Activated T-cell treated with anti-CD3 and anti-CD28 coated beads, Interleukin-2, amount 50 U/mL, for 4 hours (primary cell): ENCODE measurements around the gene HOXB6. TPM values are rescaled to one million over a fixed set of nuclear protein-coding genes. Genes with fewer than 3 reads are reported as not detected.
A peak's percentile ranks its signal among the peaks of the same experiment; 100 is the strongest.

Source experiments
- ATAC-seq, 2 donors: fragments of 200-7000 bp; cut with Tn5 transposase; one replicate each; pipeline ENCODE4 v1.10.0; 2021
- DNase-seq: peaks from one replicate; pipeline ENCODE4 v3.0.0-alpha.2; 2020
- H3K27me3 Mint-ChIP-seq: one replicate; pipeline ENCODE4 v1.8.0; 2021; ENCODE audit warnings: low read depth, mixed read lengths
- H3K36me3 Mint-ChIP-seq: one replicate; pipeline ENCODE4 v1.8.0; 2022; ENCODE audit warnings: mixed read lengths; ENCODE audit not compliant: insufficient read depth
- H3K4me1 Mint-ChIP-seq: one replicate; pipeline ENCODE4 v1.8.0; 2021; ENCODE audit warnings: low read depth, mixed read lengths
- H3K4me3 Mint-ChIP-seq: one replicate; pipeline ENCODE4 v1.8.0; 2021; ENCODE audit warnings: mild to moderate bottlenecking, moderate library complexity, mixed read lengths
- H3K9me3 Mint-ChIP-seq: one replicate; pipeline ENCODE4 v1.8.0; 2021; ENCODE audit warnings: mixed read lengths
- total RNA-seq, 3 donors: library from RNA; stranded (reverse); gene quantifications; one replicate each; pipeline ENCODE4 v1.2.1, GENCODE V29; 2021

The HOXB6 gene
- total RNA-seq, 3 donors from 2014 or later = 0.24 to 0.27 TPM; not detected in 1

GRCh38 chr17:48619826-48620449 is 15.2 kb upstream of the HOXB6 start:
- Mint-ChIP-seq H3K27me3 (peaks cover 93% of the 10 kb centered on the region), H3K9me3 (no peaks in the 10 kb centered on the region), H3K4me1 (peaks cover 31% of the 10 kb centered on the region), H3K4me3 (no peak overlapping the region), H3K36me3 (no peaks in the 10 kb centered on the region)
- DNase-seq (no peak), ATAC-seq (no peak)

DNA sequence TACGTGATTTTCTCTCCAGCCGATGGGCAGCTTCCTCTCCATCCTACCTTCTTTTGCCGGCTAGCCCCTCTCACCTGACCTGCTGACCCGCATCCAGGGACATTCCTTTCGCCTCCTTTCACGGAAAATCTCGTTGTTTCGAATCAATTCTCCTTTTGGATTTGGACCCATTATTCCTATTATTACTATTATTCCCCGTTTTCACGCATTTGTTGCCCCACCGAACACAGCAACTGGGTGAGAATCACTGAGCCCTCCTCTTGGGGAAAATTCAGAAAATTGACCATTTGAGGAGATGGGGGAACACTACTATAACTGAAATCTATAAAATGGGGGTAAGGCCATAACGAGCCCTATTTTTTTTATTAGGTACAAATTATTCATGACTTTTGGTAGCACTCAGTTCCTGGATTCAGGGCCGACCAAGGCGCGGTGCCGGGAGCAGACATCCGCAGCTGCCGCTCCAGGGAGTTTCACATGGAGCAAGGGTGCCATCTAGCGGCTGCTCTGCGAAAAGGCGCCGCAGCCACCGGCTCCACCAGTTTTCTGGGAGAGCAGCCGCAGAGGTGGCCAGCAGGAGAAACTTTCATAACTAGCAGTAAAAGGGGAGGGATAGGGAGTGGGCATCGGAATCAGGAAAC is 13.6 kb upstream of the HOXB6 start:
- Mint-ChIP-seq H3K4me1 (peaks cover 40% of the 10 kb centered on the region), H3K9me3 (no peaks in the 10 kb centered on the region), H3K36me3 (no peaks in the 10 kb centered on the region), H3K4me3 (peak overlapping the region; percentile 25), H3K27me3 (peaks cover 90% of the 10 kb centered on the region)
- DNase-seq (peak; percentile 86), ATAC-seq (peak; percentile 69 to 78)

DNA sequence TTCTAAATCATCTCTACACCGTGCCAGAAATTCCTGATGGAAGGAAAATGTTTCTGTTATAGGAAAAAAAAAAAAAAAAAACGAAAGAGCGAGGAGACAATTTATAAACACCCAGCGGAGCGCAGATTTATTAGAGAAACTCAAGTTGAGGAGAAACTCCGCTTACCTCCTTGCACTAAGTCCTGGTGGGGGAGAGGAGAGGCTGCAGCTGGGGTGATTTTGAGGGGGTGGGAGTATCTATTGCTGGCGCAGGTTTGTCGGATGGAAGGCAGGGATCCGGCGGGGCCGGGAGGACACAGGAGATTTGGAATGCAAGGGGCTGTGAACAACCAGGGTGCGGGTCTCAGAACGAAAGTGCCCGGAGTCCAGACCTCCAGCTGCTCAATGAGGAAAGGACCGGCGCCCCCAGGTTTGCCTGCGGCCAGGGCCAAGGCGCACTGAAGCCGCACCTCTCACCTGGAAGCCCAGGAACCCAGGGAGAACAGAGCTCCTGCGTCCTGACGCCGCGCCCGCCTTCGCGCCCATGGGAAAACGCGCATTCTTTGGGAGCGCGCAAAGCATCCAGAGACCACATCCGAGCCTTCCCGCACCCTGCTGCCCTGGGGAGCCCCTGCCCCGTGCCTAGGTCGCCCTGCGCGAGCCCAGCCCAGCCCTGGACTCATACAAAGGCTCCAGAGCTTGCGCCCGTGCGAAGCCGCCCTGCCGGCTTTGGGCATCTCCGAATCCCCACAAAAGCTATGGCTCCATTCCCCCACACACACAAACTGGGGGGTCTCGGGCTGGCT is 12.9 kb upstream of the HOXB6 start:
- H3K9me3 Mint-ChIP-seq = no peaks in the 10 kb centered on the region
- H3K4me1 Mint-ChIP-seq = peaks cover 44% of the 10 kb centered on the region
- peaks cover 86% of the 10 kb centered on the region for H3K27me3 Mint-ChIP-seq
- no peak overlapping the region for H3K4me3 Mint-ChIP-seq
- no peaks in the 10 kb centered on the region for H3K36me3 Mint-ChIP-seq
- DNase-seq (no peak), ATAC-seq (no peak)

DNA sequence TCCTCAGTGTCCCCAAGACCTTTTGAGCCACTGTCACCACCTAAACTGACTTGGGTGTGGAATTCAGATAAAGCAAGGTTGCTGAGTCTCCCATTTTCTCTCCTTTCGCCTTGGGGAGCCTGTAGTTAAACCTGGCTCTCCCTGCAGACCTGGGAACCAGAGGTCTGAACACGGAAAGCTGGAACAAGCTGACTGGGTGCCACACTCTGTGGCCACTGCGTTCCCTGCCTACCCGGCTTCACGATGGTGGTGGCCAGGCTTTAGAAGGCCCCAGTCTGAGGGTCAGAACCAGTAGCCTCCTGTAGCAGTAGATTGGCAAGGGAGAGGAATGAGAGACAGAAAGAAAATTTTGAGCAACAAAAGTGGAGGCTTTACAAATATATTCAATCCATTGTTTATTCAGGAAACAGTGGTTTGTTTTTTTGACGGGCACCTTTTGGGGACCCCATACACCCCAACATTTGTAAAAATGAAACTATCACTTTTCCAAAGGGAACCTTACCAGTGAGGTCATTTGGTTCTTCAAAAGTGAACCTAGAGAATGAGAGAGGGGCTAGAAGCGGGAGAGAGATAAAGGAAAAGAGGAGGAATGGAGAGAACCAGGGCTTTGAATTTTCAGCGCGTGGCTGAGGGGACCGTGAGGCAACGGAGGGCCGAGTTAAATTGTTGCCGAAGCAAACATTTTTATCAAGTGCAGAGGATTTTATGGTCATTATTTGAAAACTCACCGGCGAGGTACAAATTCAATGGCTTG is 12.1 kb upstream of the HOXB6 start:
- H3K4me3 Mint-ChIP-seq = no peak overlapping the region
- H3K36me3 Mint-ChIP-seq = no peaks in the 10 kb centered on the region

DNA sequence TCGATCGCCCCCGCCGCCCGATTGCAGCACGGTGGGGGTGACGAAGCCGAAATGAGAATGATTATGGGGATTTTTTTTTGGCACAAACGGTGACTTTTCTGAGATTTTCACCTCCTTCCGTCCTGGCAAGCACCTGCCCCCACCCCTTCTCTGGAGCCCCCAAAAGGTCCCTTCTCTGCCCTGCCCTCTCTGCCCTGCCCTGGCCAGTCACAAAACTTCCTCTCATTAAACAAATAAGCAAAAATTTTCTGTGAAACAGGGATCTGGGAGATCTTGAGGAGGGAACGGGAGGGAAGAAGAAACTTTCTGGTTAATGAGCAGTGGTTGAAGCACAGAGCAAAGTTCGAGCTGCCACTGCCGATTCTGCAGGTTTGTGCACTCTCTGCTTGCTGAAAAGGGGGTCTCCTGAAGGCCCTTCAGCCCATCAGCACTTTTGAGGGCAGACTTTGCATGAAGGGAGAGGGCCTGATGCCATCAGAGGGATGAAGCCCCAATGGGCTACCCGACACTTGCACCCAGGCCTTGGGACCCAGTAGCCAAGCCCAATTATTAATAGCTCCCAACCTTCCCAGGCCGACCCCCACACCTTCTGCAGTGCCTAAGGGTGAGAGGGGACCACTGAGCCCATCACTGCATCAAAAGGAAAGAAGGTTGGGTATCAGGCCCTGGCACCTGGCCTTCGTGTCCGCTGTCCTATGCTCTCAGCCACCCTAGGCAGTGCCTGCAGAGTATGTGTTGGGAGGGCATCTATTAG is 11.4 kb upstream of the HOXB6 start:
- Mint-ChIP-seq H3K9me3 (no peaks in the 10 kb centered on the region), H3K4me1 (peaks cover 54% of the 10 kb centered on the region), H3K36me3 (no peaks in the 10 kb centered on the region), H3K4me3 (no peak overlapping the region), H3K27me3 (peaks cover 82% of the 10 kb centered on the region)
- ATAC-seq = no peak
- no peak for DNase-seq

More for the DNA sequence above, 12.1 kb upstream of the HOXB6 start:
- Mint-ChIP-seq H3K27me3 (peaks cover 82% of the 10 kb centered on the region), H3K9me3 (no peaks in the 10 kb centered on the region), H3K4me1 (peaks cover 48% of the 10 kb centered on the region)
- ATAC-seq (no peak), DNase-seq (no peak)

GRCh38 chr17:48615047-48615962 is 10.5 kb upstream of the HOXB6 start, which contains the start of gene HOXB8:
Gene HOXB8, minus strand, starts transcription at chr17:48615292. Its CDS starts 588 bp downstream, at chr17:48614704.
- Mint-ChIP-seq H3K27me3 (peaks cover 79% of the 10 kb centered on the region), H3K4me3 (peak within 1 kb of the TSS; percentile 60), H3K36me3 (no peaks in the 10 kb centered on the region), H3K4me1 (peaks cover 58% of the 10 kb centered on the region), H3K9me3 (no peaks in the 10 kb centered on the region)
- no peak for ATAC-seq
- DNase-seq = no peak

DNA sequence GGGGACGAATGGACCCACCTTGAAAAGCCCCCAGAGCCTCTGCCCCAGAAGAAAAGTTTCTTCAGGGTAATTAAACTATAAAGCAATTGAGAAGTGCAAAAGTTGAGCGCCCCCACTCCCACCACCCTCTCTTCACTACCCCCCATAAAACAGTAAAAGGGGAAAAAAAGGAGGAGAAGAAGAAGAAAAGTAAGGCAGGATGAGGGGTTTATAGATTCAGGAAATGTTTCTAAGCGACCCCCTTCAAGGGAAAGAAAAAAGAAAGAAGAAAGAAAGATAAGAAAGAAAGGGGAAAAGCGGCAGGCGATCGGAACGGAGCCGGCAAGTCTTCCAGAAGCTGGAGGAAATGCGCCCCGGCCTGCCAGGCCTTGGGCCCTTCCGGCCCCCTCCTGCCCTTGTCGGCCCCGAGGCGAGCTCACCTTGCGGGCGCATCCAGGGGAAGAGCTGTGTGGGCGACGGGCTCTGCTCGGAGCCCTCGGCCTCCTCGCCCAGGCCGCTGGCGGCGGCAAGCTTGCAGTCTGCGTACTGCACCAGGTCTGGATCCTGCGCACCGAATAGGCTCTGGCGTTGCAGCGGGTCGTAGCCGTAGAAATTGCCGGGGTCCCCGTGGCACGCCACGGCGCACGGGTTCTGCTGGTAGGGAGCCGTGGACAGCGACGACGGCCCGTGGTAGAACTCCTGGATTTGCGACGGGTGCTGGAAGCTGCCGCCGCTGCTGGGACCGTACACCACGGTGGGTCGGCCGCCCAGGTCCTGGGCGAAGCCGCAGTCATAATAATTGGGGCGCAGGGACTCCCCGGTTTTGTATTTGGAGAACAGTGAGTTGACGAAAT is 9.3 kb upstream of the HOXB6 start:
- ATAC-seq = peak; percentile 16 to 27
- H3K4me3 Mint-ChIP-seq = peak overlapping the region; percentile 60
- H3K9me3 Mint-ChIP-seq = no peaks in the 10 kb centered on the region
- peaks cover 76% of the 10 kb centered on the region for H3K27me3 Mint-ChIP-seq
- no peak for DNase-seq
- H3K4me1 Mint-ChIP-seq = peaks cover 54% of the 10 kb centered on the region
- H3K36me3 Mint-ChIP-seq = no peaks in the 10 kb centered on the region

DNA sequence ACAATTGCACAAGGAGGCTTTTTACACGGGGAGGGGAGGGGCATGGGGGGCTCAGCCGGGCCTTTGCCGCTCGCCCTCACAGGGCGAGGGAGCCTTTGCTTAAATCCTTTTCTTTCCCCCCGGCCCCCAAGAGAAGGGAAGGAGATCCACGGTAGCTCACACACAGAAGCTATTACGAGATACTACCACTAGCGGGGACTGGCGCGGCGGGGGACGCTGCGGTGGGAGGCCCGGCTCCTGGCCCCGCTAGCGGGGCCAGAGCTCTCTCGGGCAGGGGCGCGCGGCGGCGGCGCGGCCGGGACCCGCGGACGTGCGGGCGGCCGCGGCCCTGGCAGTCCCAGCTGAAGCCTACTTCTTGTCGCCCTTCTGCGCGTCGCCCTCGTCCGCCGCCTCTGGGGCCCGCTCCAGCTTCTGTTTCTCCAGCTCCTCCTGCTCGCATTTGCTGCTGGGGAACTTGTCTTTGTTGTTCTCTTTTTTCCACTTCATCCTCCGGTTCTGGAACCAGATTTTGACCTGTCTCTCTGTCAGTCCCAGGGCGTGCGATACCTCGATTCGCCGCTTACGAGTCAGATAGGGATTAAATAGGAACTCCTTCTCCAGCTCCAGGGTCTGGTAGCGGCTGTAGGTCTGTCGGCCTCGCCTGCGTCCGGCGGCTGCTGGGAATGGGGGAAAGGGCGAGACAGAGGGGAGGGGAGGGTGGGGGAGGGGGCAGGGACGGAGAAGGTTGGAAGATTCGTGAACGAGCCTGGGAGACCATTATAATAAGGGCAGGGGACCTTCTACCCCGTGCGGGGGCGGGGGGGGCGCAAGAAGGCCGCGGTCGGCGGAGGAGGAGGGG is 8.3 kb upstream of the HOXB6 start:
- Mint-ChIP-seq H3K27me3 (peaks cover 74% of the 10 kb centered on the region), H3K9me3 (no peaks in the 10 kb centered on the region), H3K36me3 (no peaks in the 10 kb centered on the region), H3K4me1 (peaks cover 45% of the 10 kb centered on the region), H3K4me3 (peak overlapping the region; percentile 80)
- ATAC-seq (peak; percentile 63 to 76), DNase-seq (no peak)

GRCh38 chr17:48612456-48612853 is 7.7 kb upstream of the HOXB6 start:
- peaks cover 75% of the 10 kb centered on the region for H3K27me3 Mint-ChIP-seq
- DNase-seq (no peak), ATAC-seq (peak in 1 of 2 donors; percentile 7)
- H3K9me3 Mint-ChIP-seq = no peaks in the 10 kb centered on the region
- no peaks in the 10 kb centered on the region for H3K36me3 Mint-ChIP-seq
- peak overlapping the region; percentile 80 for H3K4me3 Mint-ChIP-seq
- H3K4me1 Mint-ChIP-seq = peaks cover 43% of the 10 kb centered on the region

DNA sequence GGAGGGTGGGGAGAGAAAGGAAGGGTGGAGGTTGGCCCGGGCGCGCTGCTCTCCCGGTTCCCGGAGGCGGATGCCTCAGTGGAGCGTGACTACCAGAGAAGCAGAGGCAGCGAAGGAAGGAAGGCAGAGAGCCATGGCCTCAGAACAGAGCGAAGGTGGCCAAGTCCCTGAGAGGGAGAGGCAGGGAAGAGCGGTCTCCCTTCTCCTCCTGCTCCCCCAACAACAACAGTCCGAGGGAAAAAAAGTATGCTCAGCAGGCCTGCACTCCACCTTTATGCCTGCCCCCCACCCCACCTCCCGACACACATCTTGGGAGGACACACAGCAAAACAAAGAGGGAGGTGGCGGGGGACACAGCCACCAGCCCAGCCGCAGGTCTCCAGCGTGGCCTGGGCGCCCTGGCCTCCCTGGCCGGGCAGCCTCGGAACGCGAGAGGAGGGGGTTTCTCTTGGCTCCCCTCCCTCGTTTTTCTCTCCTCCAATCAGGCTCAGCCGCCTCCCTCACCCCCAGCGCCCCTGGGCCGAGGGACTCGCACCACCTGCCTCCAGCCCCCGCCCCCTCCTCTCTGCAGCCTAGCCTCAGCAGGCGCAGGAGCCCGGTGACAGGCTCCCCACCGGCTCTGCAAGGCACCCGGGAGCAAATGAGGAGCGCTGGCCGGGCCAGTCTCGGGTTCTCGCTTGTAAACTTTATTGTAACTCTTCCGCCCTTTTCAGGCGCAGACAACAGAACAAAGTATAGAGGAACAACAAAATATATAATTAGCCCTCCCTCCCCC is 7.1 kb upstream of the HOXB6 start:
- ATAC-seq (no peak), DNase-seq (no peak)
- no peaks in the 10 kb centered on the region for H3K36me3 Mint-ChIP-seq
- peaks cover 75% of the 10 kb centered on the region for H3K27me3 Mint-ChIP-seq
- H3K4me1 Mint-ChIP-seq = peaks cover 38% of the 10 kb centered on the region
- no peaks in the 10 kb centered on the region for H3K9me3 Mint-ChIP-seq
- H3K4me3 Mint-ChIP-seq = peak overlapping the region; percentile 92

- H3K27me3 Mint-ChIP-seq = peaks cover 75% of the 10 kb centered on the region
- H3K4me3 Mint-ChIP-seq = peak overlapping the region; percentile 92
- H3K4me1 Mint-ChIP-seq = peaks cover 38% of the 10 kb centered on the region
- no peak for ATAC-seq
- H3K36me3 Mint-ChIP-seq = no peaks in the 10 kb centered on the region
- no peak for DNase-seq
- no peaks in the 10 kb centered on the region for H3K9me3 Mint-ChIP-seq
These were observed 6.4 kb upstream of the HOXB6 start for GRCh38 chr17:48611213-48611612.
